DOHH2 (cell line): ENCODE data around the gene ZNF594.

Experiments used
- H3F3A ChIP-seq: fragments of 200-600 bp; sonication (generic), shearing (Covaris generic); 2 replicates; pipeline ENCODE4 v1.6.0; 2016; ENCODE audit warnings: antibody characterized with exemption, mild to moderate bottlenecking; ENCODE audit not compliant: control insufficient read depth, insufficient read depth
- H3K27ac ChIP-seq: fragments of 200-600 bp; sonication (generic); 2 replicates; pipeline ENCODE4 v1.5.1; 2014; ENCODE audit warnings: low read depth, mild to moderate bottlenecking, low read length, moderate library complexity
- H3K27me3 ChIP-seq: fragments of 200-600 bp; sonication (generic); 2 replicates; pipeline ENCODE4 v1.6.1; 2014; ENCODE audit warnings: mild to moderate bottlenecking, low read length, mixed read lengths; ENCODE audit not compliant: control insufficient read depth
- H3K36me3 ChIP-seq: fragments of 200-600 bp; sonication (generic); 2 replicates; pipeline ENCODE4 v1.6.1; 2014; ENCODE audit warnings: mild to moderate bottlenecking, low read length, moderate library complexity, mixed read lengths; ENCODE audit not compliant: control insufficient read depth
- H3K4me1 ChIP-seq: fragments of 200-600 bp; sonication (generic); 2 replicates; pipeline ENCODE4 v1.6.1; 2014; ENCODE audit warnings: mild to moderate bottlenecking, low read length, mixed read lengths; ENCODE audit not compliant: control insufficient read depth
- H3K4me2 ChIP-seq: fragments of 200-600 bp; sonication (generic); 2 replicates; pipeline ENCODE4 v1.6.0; 2014; ENCODE audit warnings: mild to moderate bottlenecking, low read length, moderate library complexity
- H3K4me3 ChIP-seq: fragments of 200-600 bp; sonication (generic); 2 replicates; pipeline ENCODE4 v1.5.1; 2014; ENCODE audit warnings: mild to moderate bottlenecking, low read length, mixed read lengths
- H3K79me2 ChIP-seq: fragments of 200-600 bp; sonication (generic); 2 replicates; pipeline ENCODE4 v1.6.1; 2014; ENCODE audit warnings: mild to moderate bottlenecking, low read length, mixed read lengths; ENCODE audit not compliant: control insufficient read depth
- H3K9me2 ChIP-seq: fragments of 200-600 bp; sonication (generic); replicated peaks from 2 replicates; pipeline ENCODE4 v1.6.1; 2014; ENCODE audit warnings: mild to moderate bottlenecking, low read length, mixed read lengths; ENCODE audit not compliant: control insufficient read depth
- H3K9me3 ChIP-seq: fragments of 200-600 bp; sonication (generic); 2 replicates; pipeline ENCODE4 v1.6.1; 2014; ENCODE audit warnings: antibody characterized with exemption, low read length, mixed read lengths; ENCODE audit not compliant: control insufficient read depth, insufficient read depth
- H4K20me1 ChIP-seq: fragments of 200-600 bp; sonication (generic); 2 replicates; pipeline ENCODE4 v1.6.0; 2014; ENCODE audit warnings: low read depth, mild to moderate bottlenecking, antibody characterized with exemption, low read length, moderate library complexity; ENCODE audit not compliant: control insufficient read depth, insufficient read depth
- EZH2phosphoT487 ChIP-seq: fragments of 200-600 bp; sonication (generic); IDR thresholded peaks from 2 replicates; pipeline ENCODE4 v1.6.1; 2017; ENCODE audit warnings: borderline replicate concordance, mild to moderate bottlenecking, antibody characterized with exemption, low read length, moderate library complexity, mixed read lengths
- TF ChIP-seq, protein P1 (sequence below): fragments of 200-600 bp; sonication (generic); IDR thresholded peaks from one replicate; pipeline ENCODE4 v1.5.1; 2014; ENCODE audit warnings: antibody characterized with exemption, mild to moderate bottlenecking, low read depth, low read length; ENCODE audit not compliant: poor library complexity, severe bottlenecking

The ZNF594 gene

DNA sequence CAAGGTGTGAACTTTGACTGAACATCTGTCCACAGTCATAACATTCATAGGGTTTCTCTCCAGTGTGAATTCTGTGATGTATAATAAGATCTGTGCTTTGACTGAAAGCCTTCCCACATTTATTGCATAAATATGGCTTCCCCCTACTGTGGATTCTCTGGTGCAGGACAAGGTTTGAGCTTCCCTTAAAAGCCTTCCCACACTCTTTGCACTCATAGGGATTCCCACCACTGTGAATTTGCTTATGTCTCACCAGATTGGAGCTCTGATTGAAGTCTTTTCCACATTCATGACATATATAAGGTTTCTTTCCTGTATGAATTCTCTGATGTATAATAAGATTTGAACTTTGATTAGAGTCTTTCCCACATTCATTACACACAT is 8.3 kb downstream of the ZNF594 start:
- Histone ChIP-seq H3K27me3 (no peaks in the 10 kb centered on the region), H3K4me1 (no peaks in the 10 kb centered on the region), H4K20me1 (no peaks in the 10 kb centered on the region), H3F3A (peaks cover 20% of the 10 kb centered on the region), H3K4me2 (no peak overlapping the region), H3K27ac (no peak overlapping the region), H3K9me3 (peaks cover 92% of the 10 kb centered on the region), H3K9me2 (no peaks in the 10 kb centered on the region), H3K36me3 (peaks cover 83% of the 10 kb centered on the region), H3K4me3 (no peak overlapping the region), H3K79me2 (peaks cover 5% of the 10 kb centered on the region; the same call in 1 of the 2 replicates)
- TF ChIP-seq, protein P1, sequence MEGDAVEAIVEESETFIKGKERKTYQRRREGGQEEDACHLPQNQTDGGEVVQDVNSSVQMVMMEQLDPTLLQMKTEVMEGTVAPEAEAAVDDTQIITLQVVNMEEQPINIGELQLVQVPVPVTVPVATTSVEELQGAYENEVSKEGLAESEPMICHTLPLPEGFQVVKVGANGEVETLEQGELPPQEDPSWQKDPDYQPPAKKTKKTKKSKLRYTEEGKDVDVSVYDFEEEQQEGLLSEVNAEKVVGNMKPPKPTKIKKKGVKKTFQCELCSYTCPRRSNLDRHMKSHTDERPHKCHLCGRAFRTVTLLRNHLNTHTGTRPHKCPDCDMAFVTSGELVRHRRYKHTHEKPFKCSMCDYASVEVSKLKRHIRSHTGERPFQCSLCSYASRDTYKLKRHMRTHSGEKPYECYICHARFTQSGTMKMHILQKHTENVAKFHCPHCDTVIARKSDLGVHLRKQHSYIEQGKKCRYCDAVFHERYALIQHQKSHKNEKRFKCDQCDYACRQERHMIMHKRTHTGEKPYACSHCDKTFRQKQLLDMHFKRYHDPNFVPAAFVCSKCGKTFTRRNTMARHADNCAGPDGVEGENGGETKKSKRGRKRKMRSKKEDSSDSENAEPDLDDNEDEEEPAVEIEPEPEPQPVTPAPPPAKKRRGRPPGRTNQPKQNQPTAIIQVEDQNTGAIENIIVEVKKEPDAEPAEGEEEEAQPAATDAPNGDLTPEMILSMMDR: no peak
- no peak for TF ChIP-seq EZH2phosphoT487

DNA sequence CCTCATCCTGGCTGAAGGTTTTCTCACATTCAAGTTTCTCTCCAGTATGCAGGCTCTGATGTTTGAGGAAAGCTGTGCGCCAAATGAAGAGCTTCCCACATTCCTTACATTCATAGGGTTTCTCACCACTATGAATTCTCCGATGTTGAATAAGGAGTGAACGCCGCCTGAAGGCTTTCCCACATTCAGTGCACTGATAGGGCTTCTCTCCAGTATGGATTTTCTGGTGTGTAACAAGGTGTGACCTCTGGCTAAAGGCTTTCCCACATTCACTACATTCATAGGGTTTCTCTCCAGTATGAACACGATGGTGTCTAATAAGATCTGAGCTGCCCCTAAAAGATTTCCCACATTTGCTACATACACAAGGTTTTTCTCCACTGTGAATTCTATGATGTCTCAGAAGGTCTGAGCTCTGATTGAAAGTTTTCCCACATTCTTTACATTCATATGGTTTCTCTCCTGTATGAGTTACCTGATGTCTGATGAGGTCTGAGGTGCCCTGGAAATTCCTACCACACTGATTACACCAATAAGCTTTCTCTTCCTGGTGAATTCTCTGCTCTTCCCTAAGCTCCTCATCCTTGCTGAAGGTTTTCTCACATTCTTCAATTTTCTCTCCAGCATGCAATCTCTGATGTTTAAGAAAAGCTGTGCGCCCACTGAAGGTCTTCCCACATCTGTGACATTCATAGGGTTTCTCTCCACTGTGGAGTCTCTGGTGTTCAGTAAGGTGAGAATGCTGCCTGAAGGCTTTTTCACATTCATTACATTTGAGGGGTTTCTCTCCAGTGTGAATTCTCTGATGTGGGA is 8.9 kb downstream of the ZNF594 start:
- H3K27ac ChIP-seq: no peak overlapping the region
- peaks cover 79% of the 10 kb centered on the region for H3K36me3 ChIP-seq
- no peak overlapping the region for H3K4me3 ChIP-seq
- H3F3A ChIP-seq: peaks cover 20% of the 10 kb centered on the region
- no peaks in the 10 kb centered on the region for H3K9me2 ChIP-seq
- H3K4me1 ChIP-seq: no peaks in the 10 kb centered on the region
- H3K27me3 ChIP-seq: no peaks in the 10 kb centered on the region
- TF ChIP-seq EZH2phosphoT487: no peak
- TF ChIP-seq, protein P1: no peak
- no peak overlapping the region for H3K4me2 ChIP-seq
- H3K9me3 ChIP-seq: peaks cover 87% of the 10 kb centered on the region
- peaks cover 5% of the 10 kb centered on the region; the same call in 1 of the 2 replicates for H3K79me2 ChIP-seq
- H4K20me1 ChIP-seq: no peaks in the 10 kb centered on the region

DNA sequence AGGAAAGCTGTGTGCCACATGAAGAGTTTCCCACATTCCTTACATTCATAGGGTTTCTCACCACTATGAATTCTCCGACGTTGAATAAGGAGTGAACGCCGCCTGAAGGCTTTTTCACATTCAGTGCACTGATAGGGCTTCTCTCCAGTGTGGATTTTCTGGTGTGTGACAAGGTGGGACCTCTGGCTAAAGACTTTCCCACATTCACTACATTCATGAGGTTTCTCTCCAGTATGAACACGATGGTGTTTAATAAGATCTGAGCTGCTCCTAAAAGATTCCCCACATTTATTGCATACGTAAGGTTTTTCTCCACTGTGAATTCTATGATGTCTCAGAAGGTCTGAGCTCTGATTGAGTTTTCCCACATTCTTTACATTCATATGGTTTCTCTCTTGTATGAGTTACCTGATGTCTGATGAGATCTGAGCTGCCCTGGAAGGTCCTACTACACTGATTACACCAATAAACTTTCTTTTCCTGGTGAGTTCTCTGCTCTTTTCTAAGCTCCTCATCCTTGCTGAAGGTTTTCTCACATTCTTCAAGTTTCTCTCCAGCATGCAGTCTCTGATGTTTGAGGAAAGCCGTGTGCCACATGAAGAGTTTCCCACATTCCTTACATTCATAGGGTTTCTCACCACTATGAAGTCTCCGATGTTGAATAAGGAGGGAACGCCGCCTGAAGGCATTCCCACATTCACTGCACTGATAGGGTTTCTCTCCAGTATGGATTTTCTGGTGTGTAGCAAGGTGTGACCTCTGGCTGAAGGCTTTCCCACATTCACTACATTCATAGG is 10.0 kb downstream of the ZNF594 start:
- no peaks in the 10 kb centered on the region for H3K9me2 ChIP-seq
- TF ChIP-seq, protein P1: no peak
- TF ChIP-seq EZH2phosphoT487: no peak
- H3K36me3 ChIP-seq: peaks cover 68% of the 10 kb centered on the region
- H3K4me1 ChIP-seq: no peaks in the 10 kb centered on the region
- H3K79me2 ChIP-seq: no peaks in the 10 kb centered on the region; the same call in 1 of the 2 replicates
- H3K27me3 ChIP-seq: no peaks in the 10 kb centered on the region
- H3K9me3 ChIP-seq: peaks cover 79% of the 10 kb centered on the region
- H3K4me3 ChIP-seq: no peak overlapping the region
- no peak overlapping the region for H3K27ac ChIP-seq
- no peaks in the 10 kb centered on the region for H4K20me1 ChIP-seq
- no peak overlapping the region for H3K4me2 ChIP-seq
- H3F3A ChIP-seq: peaks cover 20% of the 10 kb centered on the region
